Astrocyte (in vitro differentiated cells and primary cell): ENCODE measurements around the gene TRAFD1. TPM values are rescaled to one million over a fixed set of nuclear protein-coding genes. Genes with fewer than 3 reads are reported as not detected.
A peak's percentile ranks its signal among the peaks of the same experiment; 100 is the strongest.

Experiments
- DNase-seq: peaks from one replicate; pipeline ENCODE4 v3.0.0-alpha.2; 2010; ENCODE audit warnings: low read depth
- FAIRE-seq: peaks from 2 replicates; lab custom pipeline; 2011; peaks lifted over from hg19 to GRCh38; lab: Jason Lieb, UNC
- H2AFZ ChIP-seq: 2 replicates; pipeline ENCODE4 v1.6.0; 2012; ENCODE audit warnings: low read depth, low read length, inconsistent platforms
- H3K27ac ChIP-seq: 2 replicates; pipeline ENCODE4 v1.5.1; 2011; ENCODE audit warnings: low read depth, low read length, inconsistent platforms
- H3K27me3 ChIP-seq: 2 replicates; pipeline ENCODE4 v1.6.0; 2011; ENCODE audit warnings: low read length, inconsistent platforms; ENCODE audit not compliant: insufficient read depth
- H3K36me3 ChIP-seq: 2 replicates; pipeline ENCODE4 v1.5.1; 2011; ENCODE audit warnings: low read length, inconsistent platforms; ENCODE audit not compliant: insufficient read depth
- H3K4me1 ChIP-seq: 2 replicates; pipeline ENCODE4 v1.5.1; 2011; ENCODE audit warnings: low read length, inconsistent platforms; ENCODE audit not compliant: insufficient read depth
- H3K4me2 ChIP-seq: 2 replicates; pipeline ENCODE4 v1.6.0; 2012; ENCODE audit warnings: low read length, inconsistent platforms
- H3K4me3 ChIP-seq: 2 replicates; pipeline ENCODE4 v1.5.1; 2011; ENCODE audit warnings: low read depth, mild to moderate bottlenecking, low read length, inconsistent platforms; ENCODE audit not compliant: insufficient read depth
- H3K79me2 ChIP-seq: 2 replicates; pipeline ENCODE4 v1.6.0; 2012; ENCODE audit warnings: mild to moderate bottlenecking, low read length, inconsistent platforms; ENCODE audit not compliant: insufficient read depth
- H3K9ac ChIP-seq: 2 replicates; pipeline ENCODE4 v1.6.0; 2012; ENCODE audit warnings: mild to moderate bottlenecking, low read length, inconsistent platforms
- H3K9me3 ChIP-seq: 2 replicates; pipeline ENCODE4 v1.5.1; 2012; ENCODE audit warnings: low read depth, mild to moderate bottlenecking, low read length, inconsistent platforms; ENCODE audit not compliant: insufficient read depth
- H4K20me1 ChIP-seq: 2 replicates; pipeline ENCODE4 v1.6.0; 2012; ENCODE audit warnings: low read length, inconsistent platforms; ENCODE audit not compliant: insufficient read depth
- H3K27ac Mint-ChIP-seq: one replicate; pipeline ENCODE4 v1.8.0; 2021; ENCODE audit warnings: mild to moderate bottlenecking, mixed read lengths; ENCODE audit not compliant: unreplicated experiment
- H3K27me3 Mint-ChIP-seq: one replicate; pipeline ENCODE4 v1.8.0; 2021; ENCODE audit warnings: low read depth, mixed read lengths; ENCODE audit not compliant: unreplicated experiment
- H3K36me3 Mint-ChIP-seq: one replicate; pipeline ENCODE4 v1.8.0; 2021; ENCODE audit warnings: low read depth, mixed read lengths; ENCODE audit not compliant: unreplicated experiment
- H3K4me1 Mint-ChIP-seq: one replicate; pipeline ENCODE4 v1.8.0; 2021; ENCODE audit warnings: low read depth, mixed read lengths; ENCODE audit not compliant: unreplicated experiment
- H3K4me3 Mint-ChIP-seq: one replicate; pipeline ENCODE4 v1.8.0; 2021; ENCODE audit warnings: mild to moderate bottlenecking, moderate library complexity, mixed read lengths; ENCODE audit not compliant: unreplicated experiment
- H3K9me3 Mint-ChIP-seq: one replicate; pipeline ENCODE4 v1.8.0; 2021; ENCODE audit warnings: mild to moderate bottlenecking, mixed read lengths; ENCODE audit not compliant: unreplicated experiment
- EZH2 ChIP-seq: IDR thresholded peaks from 2 replicates; pipeline ENCODE4 v1.6.1; 2012; ENCODE audit warnings: mild to moderate bottlenecking, low read length, inconsistent platforms; ENCODE audit not compliant: insufficient read depth
- total RNA-seq: library from RNA; stranded (reverse); gene quantifications from 2 replicates; pipeline ENCODE4 v1.2.1, GENCODE V29; 2021
- TF ChIP-seq, protein P1 (sequence below): IDR thresholded peaks from 2 replicates; pipeline ENCODE4 v1.5.1; 2011; ENCODE audit warnings: low read depth, mild to moderate bottlenecking, inconsistent platforms, low read length, moderate library complexity; ENCODE audit not compliant: insufficient read depth

Gene TRAFD1
- total RNA-seq, 1 donor from 2014 or later: 35.6 TPM

DNA sequence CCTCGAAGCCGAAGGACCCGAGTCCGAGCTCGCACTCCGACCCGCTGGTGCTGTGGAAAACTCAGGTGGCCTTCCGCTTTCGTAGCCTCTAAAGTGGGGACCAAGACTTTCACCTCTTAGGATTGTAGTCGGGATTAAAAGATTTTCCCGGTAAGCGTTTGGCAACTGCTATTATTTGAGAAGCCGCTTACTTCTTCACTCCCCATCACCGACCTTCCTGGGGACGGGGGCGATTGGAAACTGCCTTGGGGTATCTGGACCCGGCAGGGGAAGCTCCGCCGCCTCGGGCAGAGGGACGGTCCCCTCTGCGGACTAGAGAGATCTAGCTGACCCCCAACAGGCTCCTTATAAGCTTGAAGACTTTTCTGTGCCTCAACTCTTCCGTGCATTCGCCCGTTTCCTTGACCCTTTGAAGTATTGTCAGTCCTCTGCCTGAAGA is 659 bp downstream of the TRAFD1 start:
- no peaks in the 10 kb centered on the region for H3K36me3 Mint-ChIP-seq
- no peaks in the 10 kb centered on the region for H3K27me3 ChIP-seq
- H3K9ac ChIP-seq: peak overlapping the region; percentile 90
- H3K4me1 ChIP-seq: peaks cover 17% of the 10 kb centered on the region
- H3K4me1 Mint-ChIP-seq: peaks cover 19% of the 10 kb centered on the region
- TF ChIP-seq, protein P1, sequence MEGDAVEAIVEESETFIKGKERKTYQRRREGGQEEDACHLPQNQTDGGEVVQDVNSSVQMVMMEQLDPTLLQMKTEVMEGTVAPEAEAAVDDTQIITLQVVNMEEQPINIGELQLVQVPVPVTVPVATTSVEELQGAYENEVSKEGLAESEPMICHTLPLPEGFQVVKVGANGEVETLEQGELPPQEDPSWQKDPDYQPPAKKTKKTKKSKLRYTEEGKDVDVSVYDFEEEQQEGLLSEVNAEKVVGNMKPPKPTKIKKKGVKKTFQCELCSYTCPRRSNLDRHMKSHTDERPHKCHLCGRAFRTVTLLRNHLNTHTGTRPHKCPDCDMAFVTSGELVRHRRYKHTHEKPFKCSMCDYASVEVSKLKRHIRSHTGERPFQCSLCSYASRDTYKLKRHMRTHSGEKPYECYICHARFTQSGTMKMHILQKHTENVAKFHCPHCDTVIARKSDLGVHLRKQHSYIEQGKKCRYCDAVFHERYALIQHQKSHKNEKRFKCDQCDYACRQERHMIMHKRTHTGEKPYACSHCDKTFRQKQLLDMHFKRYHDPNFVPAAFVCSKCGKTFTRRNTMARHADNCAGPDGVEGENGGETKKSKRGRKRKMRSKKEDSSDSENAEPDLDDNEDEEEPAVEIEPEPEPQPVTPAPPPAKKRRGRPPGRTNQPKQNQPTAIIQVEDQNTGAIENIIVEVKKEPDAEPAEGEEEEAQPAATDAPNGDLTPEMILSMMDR: no peak
- TF ChIP-seq EZH2: no peak
- no peaks in the 10 kb centered on the region for H3K36me3 ChIP-seq
- no peaks in the 10 kb centered on the region for H3K27me3 Mint-ChIP-seq
- peak overlapping the region; percentile 82 for H3K4me3 Mint-ChIP-seq
- peak overlapping the region; percentile 84 for H3K27ac Mint-ChIP-seq
- H3K4me3 ChIP-seq: peak overlapping the region; percentile 85
- H3K27ac ChIP-seq: peak overlapping the region; percentile 77
- peaks cover 42% of the 10 kb centered on the region for H3K79me2 ChIP-seq
- peak overlapping the region; percentile 82 for H2AFZ ChIP-seq
- H3K9me3 ChIP-seq: no peaks in the 10 kb centered on the region
- no peaks in the 10 kb centered on the region for H3K9me3 Mint-ChIP-seq
- DNase-seq (no peak), FAIRE-seq (no peak)
- H4K20me1 ChIP-seq: peaks cover 20% of the 10 kb centered on the region
- peak overlapping the region; percentile 96 for H3K4me2 ChIP-seq

DNA sequence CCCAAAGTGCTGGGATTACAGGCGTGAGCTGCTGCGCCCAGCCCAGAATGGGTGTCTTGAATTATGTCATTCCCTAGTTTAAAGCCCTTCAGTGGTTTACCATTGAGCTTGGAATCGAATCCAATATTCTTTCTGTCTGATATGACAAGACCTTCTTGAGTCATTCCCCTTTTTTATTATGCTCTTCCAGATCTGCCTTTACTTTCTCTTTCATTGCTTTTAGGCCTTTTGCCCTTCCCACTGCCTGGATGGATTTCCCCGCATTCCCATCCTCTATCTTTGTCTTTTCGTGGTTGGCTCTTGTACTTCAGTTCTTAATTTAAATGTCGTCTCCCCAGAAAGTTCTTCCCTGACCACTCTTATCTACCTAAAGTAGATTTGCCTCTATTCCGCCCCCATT is 1.6 kb downstream of the TRAFD1 start:
- H3K79me2 ChIP-seq: peaks cover 45% of the 10 kb centered on the region
- H3K4me1 ChIP-seq: peaks cover 14% of the 10 kb centered on the region
- H3K4me2 ChIP-seq: peak overlapping the region; percentile 96
- Mint-ChIP-seq H3K27ac (peak overlapping the region; percentile 16), H3K9me3 (no peaks in the 10 kb centered on the region), H3K4me3 (peak overlapping the region; percentile 82), H3K36me3 (no peaks in the 10 kb centered on the region), H3K4me1 (peaks cover 19% of the 10 kb centered on the region), H3K27me3 (no peaks in the 10 kb centered on the region)
- H4K20me1 ChIP-seq: peaks cover 20% of the 10 kb centered on the region
- H2AFZ ChIP-seq: no peak overlapping the region
- FAIRE-seq (no peak), DNase-seq (peak; percentile 29)
- no peak for TF ChIP-seq EZH2
- TF ChIP-seq, protein P1: no peak
- no peaks in the 10 kb centered on the region for H3K9me3 ChIP-seq
- peaks cover 3% of the 10 kb centered on the region for H3K36me3 ChIP-seq
- H3K4me3 ChIP-seq: no peak overlapping the region
- no peaks in the 10 kb centered on the region for H3K27me3 ChIP-seq
- no peak overlapping the region for H3K9ac ChIP-seq
- no peak overlapping the region for H3K27ac ChIP-seq

DNA sequence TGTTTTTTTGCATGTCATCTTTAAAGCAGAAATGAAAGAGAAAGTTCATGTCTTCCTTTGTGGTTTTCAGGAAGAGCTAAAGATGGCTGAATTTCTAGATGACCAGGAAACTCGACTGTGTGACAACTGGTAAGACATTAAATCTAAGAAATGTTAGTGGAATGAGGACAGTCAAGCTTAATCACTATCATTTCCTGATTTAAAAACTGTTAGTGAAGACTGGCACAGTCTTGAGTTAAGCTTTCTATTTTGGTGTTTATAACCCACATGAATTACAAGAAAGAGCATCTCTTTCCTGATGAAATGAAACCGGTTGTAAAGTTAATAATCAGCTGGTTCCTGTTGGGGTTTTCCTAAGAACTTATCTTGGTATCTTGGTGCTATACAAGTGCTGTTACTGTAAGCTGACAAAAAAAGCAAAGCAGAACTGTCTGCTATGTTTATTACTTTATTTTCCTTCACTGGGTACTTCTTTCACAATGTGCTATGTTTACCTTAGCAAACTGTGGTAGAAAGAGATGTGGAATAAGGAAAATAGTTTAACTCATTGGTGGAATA is 5.2 kb downstream of the TRAFD1 start:
- peaks cover 7% of the 10 kb centered on the region for H3K4me1 ChIP-seq
- Mint-ChIP-seq H3K4me3 (no peak overlapping the region), H3K36me3 (peaks cover 4% of the 10 kb centered on the region), H3K9me3 (no peaks in the 10 kb centered on the region), H3K4me1 (peaks cover 16% of the 10 kb centered on the region), H3K27ac (peak overlapping the region; percentile 12), H3K27me3 (no peaks in the 10 kb centered on the region)
- TF ChIP-seq EZH2: no peak
- TF ChIP-seq, protein P1: no peak
- peaks cover 59% of the 10 kb centered on the region for H3K79me2 ChIP-seq
- no peak overlapping the region for H3K9ac ChIP-seq
- H3K27ac ChIP-seq: no peak overlapping the region
- DNase-seq (no peak), FAIRE-seq (no peak)
- no peak overlapping the region for H2AFZ ChIP-seq
- H3K4me2 ChIP-seq: peak overlapping the region; percentile 23
- H3K36me3 ChIP-seq: peaks cover 12% of the 10 kb centered on the region
- no peak overlapping the region for H3K4me3 ChIP-seq
- no peaks in the 10 kb centered on the region for H3K9me3 ChIP-seq
- H4K20me1 ChIP-seq: peaks cover 31% of the 10 kb centered on the region
- no peaks in the 10 kb centered on the region for H3K27me3 ChIP-seq
